C4-2B (cell line): Measurements from ENCODE around the gene REEP6.
"Not testable (repeated sequence)": the region's sequence is repeated elsewhere in the genome, so short reads cannot be mapped to it uniquely, and the experiment has no call there.

Experiments used
- H3K27ac ChIP-seq: fragments of 450-650 bp; 2 replicates; pipeline ENCODE4 v1.5.1; 2017
- CTCF ChIP-seq: fragments of 450-650 bp; conservative IDR thresholded peaks from 2 replicates; pipeline ENCODE4 v1.5.1; 2017; ENCODE audit warnings: mild to moderate bottlenecking
- ZFX ChIP-seq: fragments of 450-650 bp; IDR thresholded peaks from 2 replicates; pipeline ENCODE4 v1.6.1; 2017

REEP6 gene

GRCh38 chr19:1533510-1534150, 42.6 kb downstream of the REEP6 start:
- TF ChIP-seq CTCF (no peak), ZFX (no peak)
- no peak overlapping the region for H3K27ac ChIP-seq

GRCh38 chr19:1534972-1535371, 44.0 kb downstream of the REEP6 start:
- TF ChIP-seq CTCF: no peak
- no peak for TF ChIP-seq ZFX
- H3K27ac ChIP-seq: no peak overlapping the region

- not testable (repeated sequence) for H3K27ac ChIP-seq
These were observed 44.7 kb downstream of the REEP6 start for GRCh38 chr19:1535699-1536098.

- no peak for TF ChIP-seq ZFX
- TF ChIP-seq CTCF: no peak
- H3K27ac ChIP-seq: no peak overlapping the region
These were observed 48.0 kb downstream of the REEP6 start for GRCh38 chr19:1538978-1539377.

GRCh38 chr19:1539749-1540148, 48.8 kb downstream of the REEP6 start:
- not testable (repeated sequence) for H3K27ac ChIP-seq

GRCh38 chr19:1540365-1540925, 49.5 kb downstream of the REEP6 start:
- TF ChIP-seq CTCF (no peak), ZFX (no peak)
- H3K27ac ChIP-seq: no peak overlapping the region
